ENCODE results near the gene FDXR.
"Not testable (repeated sequence)": the region's sequence is repeated elsewhere in the genome, so short reads cannot be mapped to it uniquely, and the experiment has no call there.

The FDXR gene

GRCh38 chr17:74871356-74872076 is 1.3 kb downstream of the FDXR start:
- DNase-seq (ENCODE audit: low read depth) = no peak

- no peak for DNase-seq (ENCODE audit: low read depth)
Observed at GRCh38 chr17:74870512-74870911, 2.3 kb downstream of the FDXR start.

DNA sequence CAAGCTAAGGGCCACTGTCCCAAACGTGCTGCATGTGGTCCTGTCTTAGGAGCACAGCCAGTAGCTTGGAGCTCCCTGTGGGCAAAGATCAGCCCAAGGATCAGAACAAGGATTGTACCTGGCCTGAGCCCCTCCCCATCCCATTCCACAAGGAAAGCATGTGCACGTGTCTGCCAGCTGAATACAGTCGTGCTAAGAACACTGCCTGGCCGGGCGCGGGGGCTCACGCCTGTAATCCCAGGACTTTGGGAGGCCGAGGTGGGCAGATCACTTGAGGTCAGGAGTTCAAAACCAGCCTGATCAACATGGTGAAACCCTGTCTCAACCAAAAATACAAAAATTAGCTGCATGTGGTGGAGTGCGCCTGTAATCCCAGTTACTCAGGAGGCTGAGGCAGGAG is 2.8 kb downstream of the FDXR start:
- not testable (repeated sequence) for DNase-seq (ENCODE audit: low read depth)

- DNase-seq (ENCODE audit: low read depth) = no peak
Observed at GRCh38 chr17:74868908-74869255, 3.9 kb downstream of the FDXR start.

DNA sequence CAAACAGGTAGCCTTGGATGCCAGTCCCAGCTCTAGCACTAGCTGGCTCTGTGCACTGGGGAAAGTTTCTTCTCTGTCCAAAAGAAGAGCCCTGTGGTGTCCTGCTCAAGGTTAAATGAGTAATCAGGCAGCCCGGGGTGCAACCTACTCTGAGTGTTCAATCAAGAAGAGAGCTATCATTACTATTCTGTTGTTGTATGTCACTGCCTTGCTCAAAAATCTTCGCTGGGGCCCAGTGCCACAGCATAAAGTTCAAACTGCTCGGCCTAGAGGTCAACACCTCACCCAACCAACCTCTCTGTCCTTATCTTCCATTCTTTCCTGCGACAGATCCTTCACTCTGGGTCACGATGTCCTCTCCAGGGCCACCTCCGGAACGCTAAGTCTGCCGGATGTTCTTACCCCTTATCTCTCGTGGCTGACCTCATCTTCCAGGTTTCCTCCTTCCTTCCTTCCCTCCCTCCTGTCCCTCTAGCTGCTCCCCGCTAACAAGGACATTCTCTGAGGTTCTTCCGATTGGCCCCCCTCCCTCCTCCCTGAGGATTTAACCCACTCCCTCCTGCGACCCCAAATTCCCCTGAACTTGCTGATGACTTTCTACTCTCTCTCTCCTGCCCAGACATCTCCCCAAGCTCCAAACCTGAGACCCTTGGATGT is 4.4 kb downstream of the FDXR start:
- no peak for DNase-seq (ENCODE audit: low read depth)

- no peak for DNase-seq (ENCODE audit: low read depth)
Observed at GRCh38 chr17:74866198-74866835, 6.5 kb downstream of the FDXR start.

- no peak for DNase-seq (ENCODE audit: low read depth)
Observed at GRCh38 chr17:74865504-74866197, 7.1 kb downstream of the FDXR start.

DNA sequence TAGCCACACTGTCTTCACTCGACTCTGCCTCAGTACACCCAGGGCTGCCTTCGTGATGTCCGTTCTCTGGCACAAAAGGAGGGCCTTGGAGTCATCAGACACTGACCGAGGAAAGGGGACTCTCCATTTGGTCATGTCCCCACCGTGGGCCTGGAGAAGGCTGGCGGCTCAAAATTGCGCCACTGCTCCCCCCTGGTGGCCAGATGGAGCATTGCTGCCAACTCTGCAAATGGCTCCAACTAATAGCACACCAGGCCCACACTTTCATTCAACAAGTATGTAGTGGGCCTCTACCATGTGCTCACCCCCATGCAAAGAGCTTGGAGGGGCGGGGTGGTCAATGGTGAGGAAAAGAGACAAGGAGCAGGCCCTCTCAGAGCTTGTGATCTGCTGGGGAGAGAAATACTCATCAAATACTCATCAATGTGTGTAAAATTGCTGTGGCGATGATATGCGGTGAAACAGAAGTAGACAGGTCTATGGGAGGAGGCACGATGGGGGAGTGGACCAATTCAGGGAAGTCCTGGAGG is 7.9 kb downstream of the FDXR start:
- DNase-seq (ENCODE audit: low read depth) = peak; percentile 67

DNA sequence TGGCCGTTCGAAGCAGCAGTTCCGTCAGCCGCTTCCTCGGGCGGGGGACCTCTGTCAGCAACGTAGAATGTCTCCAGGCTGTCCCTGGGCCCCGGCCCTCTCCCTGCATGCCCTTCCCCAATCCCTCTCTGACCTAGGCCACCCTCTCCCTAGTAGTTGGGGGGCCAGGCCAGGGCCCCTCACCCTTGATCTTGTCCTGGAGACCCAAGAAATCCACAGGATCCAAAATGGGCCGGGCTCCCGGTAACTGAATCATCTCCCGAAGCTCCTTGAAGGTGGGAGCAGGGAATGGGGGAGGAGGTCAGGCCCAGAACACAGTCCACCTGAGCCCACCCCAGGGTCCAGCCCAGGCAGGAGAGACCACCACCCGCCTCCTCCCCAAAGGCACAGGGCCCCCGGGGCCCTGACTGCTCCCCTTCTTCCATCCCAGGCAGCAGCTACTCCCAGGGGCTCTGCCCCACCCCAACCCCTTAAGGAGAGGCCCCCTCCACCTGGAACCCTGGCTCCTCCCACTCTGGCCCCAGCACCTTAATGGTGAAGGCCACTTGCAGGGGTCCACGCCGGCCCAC is 8.4 kb downstream of the FDXR start:
- DNase-seq (ENCODE audit: low read depth) = no peak

DNA sequence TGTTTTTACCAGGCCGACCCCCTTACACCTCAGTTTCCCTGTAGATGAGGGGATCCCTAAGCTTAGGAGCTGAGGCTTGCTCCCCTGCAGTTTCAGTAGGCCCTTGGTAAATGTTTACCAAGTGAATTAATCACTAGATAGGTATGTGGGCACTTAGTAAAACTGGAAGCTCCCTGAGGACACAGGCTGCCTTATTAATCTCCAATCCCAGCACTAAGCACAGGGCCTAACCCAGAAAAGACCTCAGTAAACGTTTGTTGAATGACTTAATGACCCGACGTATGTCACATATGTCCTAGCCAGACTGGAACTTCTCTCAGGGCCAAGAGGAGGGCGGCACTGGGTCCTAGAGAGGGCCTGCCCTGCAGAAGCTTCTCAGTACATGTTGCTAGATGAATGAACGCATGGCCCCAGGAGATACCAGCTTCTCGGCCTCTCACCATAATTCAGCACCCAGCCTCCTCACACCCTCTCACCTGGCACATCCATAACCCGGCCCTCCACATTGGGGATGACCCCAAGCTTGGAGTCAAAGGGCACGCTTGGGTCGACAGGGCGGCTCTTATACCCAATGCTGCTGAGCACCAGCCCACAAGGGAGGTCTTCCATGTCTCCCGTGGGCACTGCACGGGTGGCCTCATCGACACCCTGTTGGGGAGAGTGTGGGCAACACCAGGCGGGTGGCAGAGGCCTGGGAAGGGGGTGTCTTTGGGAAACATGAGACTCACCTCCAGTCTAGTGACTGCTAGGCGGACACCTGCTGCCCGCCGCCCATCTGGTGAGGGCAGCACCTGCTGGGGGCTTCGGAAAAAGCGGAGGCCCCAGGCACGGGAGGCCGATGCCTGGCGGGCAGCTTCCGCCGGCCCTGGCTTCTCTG is 9.1 kb downstream of the FDXR start:
- DNase-seq (ENCODE audit: low read depth) = no peak

DNA sequence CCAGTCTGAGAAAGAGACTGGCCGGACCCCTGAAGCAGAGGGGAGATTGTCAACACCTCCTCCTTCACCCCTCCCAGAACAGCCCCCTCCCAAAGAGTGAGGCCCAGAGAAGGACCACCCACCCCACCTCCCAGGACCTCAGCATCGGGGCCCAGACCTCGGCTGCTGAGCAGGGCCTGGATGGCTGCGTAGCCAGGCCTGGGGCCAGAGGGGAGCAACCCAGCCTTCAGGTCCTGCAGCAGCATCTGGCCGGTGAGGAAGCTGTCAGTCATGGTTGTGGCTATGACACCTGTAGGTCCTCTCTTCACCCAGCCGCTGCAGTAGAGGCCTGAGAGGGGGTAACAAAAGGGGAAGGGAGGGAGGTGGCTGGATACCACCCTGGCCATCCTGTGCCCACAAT is 9.9 kb downstream of the FDXR start:
- no peak for DNase-seq (ENCODE audit: low read depth)

GRCh38 chr17:74862108-74862901 is 10.5 kb downstream of the FDXR start:
- peak; percentile 74 for DNase-seq (ENCODE audit: low read depth)

- DNase-seq (ENCODE audit: low read depth) = no peak
Observed at GRCh38 chr17:74861662-74862107, 11.1 kb downstream of the FDXR start.

DNA sequence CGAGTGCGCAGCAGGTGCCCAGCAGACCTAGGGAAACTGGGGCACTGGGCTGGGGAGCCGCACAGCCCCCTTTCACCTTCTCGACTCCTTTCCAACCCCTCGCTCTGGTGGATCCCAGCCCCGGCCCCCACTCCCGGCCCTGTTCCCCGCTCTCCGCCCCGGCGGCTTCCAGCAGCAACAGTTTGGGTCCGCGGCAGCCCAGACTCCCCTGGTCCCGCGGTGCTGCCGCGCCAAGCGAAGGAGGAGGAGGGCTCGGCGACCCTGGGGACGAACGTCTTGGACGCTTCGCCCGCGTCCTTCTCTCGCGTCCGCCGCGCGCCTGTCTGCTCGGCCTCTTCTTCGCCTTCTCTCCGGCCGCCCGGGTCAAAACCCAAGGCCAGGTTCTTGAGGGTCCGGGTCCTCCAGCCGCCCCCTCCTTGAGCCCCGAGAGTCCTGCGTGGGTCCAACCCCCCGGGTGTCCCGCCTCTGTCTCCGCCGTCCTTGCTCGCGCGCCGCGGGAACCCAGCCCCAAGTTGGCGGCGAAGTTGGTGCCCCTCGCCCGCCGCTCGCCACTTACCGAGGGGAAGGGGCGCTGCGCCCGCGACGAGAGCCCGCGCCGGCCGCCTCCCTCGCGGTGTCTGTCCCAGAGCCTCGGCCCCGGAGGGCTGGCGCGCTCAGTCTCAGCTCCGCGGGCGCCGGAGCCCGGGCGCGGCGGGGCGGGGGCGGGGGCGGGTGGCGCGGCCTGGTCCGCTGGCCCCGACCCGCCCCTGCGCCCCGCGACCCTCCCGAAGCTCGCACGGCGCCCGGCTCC is 11.7 kb downstream of the FDXR start:
- DNase-seq (ENCODE audit: low read depth) = no peak

DNA sequence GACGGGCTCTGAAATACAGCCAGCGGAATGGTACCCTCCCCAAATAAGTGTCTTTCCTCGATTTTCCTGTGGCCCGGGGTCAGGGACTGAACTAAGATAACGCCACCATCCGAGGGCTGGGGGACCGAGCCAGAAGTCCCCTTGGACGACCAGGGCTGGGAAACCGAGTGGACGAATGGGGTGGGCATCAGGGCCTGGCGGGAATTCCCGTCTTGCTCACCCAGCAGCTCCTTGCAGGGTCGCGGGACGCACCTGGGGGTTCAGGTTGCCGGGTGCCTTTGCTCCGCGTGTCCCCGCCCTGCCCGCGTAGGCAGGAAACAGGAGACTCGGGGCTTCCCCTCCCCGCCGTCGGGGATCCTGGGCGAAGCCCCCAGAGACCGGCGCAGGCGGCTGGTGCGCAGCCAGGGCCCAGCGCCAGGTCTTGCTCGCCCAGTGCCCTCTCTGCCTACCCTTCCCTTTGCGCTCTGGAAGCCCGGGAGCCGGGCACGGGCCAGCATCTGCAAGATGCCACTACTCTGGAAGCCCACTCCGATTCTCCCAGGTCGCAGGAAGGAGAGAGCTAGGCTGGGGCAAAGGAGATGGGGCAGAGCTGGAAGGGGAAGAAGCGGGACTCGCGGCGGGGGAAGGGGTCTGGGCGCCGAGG is 12.4 kb downstream of the FDXR start:
- no peak for DNase-seq (ENCODE audit: low read depth)

DNA sequence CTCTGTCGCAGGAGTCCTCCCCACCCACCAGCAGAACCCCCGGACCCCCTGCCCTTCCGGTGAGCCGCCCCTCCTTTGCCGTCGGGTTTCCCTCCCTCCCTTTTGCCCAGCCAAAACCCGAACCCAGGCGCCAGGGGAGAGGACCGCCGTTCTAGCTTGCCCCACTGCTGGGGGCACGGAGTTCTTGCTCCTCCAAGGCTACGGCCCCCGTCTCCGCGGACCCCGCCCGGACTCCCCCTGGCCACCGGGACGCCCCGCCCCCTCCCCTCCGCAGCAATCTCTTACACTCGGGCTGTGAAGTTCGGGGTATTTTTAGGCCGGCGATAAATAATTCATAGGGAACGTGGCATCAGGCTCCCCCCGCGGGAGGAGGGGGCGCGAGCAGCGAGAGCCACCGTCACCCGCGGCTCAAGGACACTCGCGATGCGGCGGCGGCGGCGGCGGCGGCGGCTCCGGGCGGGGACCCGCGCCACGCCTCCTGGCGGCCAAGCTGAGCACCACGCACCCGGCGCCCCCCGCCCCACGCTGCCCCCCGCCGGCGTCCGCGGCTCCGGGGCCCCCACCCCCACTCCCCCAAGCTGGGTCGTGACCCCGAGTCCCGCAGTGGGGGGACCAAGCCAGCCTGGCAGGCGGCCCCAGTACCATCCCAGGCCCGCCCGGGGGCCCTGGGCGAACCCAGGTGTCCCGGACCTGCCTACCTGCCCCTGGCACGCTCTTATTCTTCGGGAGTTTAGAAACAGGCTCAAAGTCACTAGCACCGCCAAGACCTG is 13.2 kb downstream of the FDXR start, which contains the start of gene GRIN2C:
GRIN2C (minus strand) TSS at position 427 of the 770 bp plus-strand sequence. CDS start 4,793 bp downstream, outside the sequence.
- no peak for DNase-seq (ENCODE audit: low read depth)

DNA sequence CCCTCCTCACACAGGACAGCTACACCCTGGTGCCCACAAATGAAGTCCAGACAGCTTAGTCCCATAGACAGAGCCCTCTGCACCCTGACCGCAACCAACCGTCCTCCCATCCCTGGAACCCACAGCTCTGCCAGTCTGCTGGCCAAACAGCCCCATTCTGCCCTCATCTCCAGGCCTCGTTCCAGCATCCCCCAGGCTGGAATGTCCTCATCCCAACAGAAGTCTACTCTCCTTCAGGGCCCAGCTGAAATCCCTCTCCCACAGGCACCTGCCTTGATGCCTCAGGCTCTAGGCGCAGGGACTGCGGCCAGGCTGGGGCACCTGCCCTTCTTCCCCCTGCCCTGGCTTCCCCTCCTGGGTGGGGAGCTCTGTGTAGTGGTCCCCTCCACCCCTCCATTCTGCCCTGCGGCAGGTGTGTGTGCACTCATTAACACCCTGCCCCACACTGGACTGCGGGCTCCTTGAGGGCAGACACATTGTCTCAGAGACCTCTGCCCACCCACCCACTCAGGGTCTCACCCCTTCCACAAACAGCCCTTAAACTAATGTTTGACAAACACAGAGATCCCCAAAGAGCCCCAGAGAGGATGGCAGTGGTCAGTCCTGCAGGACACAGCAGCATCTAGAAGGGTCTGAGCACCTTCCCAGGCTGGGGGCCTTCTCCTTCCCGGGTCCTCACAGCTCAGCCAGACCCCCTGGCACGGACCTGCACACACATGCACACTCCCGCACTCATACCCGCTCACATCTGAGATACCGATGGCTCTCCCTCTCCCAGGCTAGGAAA is 13.9 kb downstream of the FDXR start:
- no peak for DNase-seq (ENCODE audit: low read depth)

Data from activated T-cell treated with anti-CD3 and anti-CD28 coated beads for 48 hours (primary cell).